Measurements from ENCODE around the gene ANK2. TPM values are rescaled to one million over a fixed set of nuclear protein-coding genes. Genes with fewer than 3 reads are reported as not detected.
A peak's percentile ranks its signal among the peaks of the same experiment; 100 is the strongest.

ANK2 gene
- 0.68 TPM for total RNA-seq

GRCh38 chr4:113049421-113050370, at the start of gene ANK2:
ANK2 (plus strand) TSS chr4:113049653; CDS start chr4:113049729, 76 bp downstream.
- no peak for ATAC-seq
- no peak for DNase-seq (ENCODE audit: low spot score)

- ATAC-seq (no peak), DNase-seq (ENCODE audit: low spot score) (no peak)
Observed at GRCh38 chr4:113003841-113004240, 45.6 kb upstream of the ANK2 start.

DNA sequence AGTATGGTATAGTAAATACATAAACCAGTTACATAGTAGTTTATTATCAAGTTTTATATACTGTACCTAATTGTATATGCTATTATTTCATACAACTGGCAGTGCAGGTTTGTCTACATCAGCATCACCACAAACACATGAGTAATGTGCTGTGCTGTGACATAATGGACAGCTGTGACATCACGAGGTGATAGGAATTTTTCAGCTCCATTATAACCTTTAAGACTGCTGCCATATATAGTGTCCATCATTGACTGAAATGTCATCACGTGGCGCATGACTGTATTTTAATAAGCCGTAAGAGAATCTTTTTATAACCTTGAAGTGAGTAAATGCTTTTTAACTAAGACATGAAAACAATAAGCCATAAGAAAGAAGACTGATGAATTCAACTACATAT, 44.8 kb upstream of the ANK2 start:
- no peak for DNase-seq (ENCODE audit: low spot score)
- no peak for ATAC-seq

DNA sequence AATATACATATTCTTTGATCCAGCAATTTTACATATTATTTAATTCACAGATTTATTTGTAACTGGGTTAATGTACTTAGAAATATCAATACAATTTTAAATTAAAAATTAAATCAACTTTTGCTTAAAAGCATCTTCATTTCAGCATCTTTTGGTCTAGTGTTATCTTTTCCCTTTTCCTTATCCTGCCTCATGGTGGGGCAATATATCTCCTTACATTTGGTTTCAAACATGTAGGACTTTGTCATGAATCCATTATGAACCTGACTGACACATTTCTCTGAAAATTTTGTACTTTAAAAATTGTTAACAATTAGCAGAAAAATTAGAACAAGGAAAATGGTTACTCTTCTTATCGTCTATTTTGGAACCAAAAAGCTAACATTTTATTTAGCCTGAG, 42.8 kb upstream of the ANK2 start:
- DNase-seq (ENCODE audit: low spot score) (no peak), ATAC-seq (no peak)

DNA sequence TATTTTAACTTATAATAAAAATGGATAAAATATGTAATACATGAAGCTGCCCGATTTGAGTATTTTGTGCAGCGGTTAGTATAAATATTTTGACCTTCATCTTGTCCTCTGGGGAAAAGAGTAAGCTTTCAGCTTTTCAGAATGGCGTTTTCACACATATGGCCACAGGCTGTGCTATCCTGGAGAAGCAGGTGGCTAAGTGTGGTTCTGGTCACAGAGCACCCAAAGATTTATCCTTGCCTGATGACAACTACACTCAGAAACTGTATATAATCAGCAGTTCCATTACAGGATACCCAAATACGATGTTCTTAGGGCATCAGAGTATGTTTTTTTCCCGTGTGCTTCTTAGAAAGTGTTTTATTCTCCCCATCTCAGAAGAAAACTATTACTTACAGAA, 42.3 kb upstream of the ANK2 start:
- DNase-seq (ENCODE audit: low spot score), result no peak
- ATAC-seq, result no peak

- DNase-seq (ENCODE audit: low spot score) (no peak), ATAC-seq (no peak)
Observed at GRCh38 chr4:113008135-113008534, 41.3 kb upstream of the ANK2 start.

DNA sequence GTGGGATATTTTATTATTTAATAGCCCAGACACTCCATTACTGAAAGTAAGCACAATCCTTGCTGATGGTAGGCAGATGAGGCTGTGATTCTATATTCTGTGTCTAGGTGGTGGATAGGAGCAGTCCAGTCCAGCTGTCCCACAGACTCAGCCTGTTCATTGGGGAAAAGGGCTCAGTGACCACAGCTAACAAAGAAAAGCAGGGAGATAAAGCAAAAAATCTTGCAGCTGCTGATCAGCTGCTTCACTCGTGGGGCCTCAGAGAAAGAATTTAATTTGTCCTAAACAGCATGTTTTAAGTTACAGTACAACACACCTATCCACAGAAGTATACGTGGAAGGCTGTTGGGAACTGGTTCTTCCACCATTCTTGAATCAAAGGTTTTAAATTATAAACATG, 40.7 kb upstream of the ANK2 start:
- DNase-seq (ENCODE audit: low spot score) (no peak), ATAC-seq (no peak)

- ATAC-seq, result no peak
- DNase-seq (ENCODE audit: low spot score), result no peak
Observed at GRCh38 chr4:113009461-113009860, 40.0 kb upstream of the ANK2 start.

GRCh38 chr4:113012122-113012725, 37.2 kb upstream of the ANK2 start:
- DNase-seq (ENCODE audit: low spot score) (no peak), ATAC-seq (no peak)

- DNase-seq (ENCODE audit: low spot score) (no peak), ATAC-seq (no peak)
Observed at GRCh38 chr4:113012786-113013185, 36.7 kb upstream of the ANK2 start.

GRCh38 chr4:113013751-113014150, 35.7 kb upstream of the ANK2 start:
- no peak for ATAC-seq

GRCh38 chr4:113016377-113016776, 33.1 kb upstream of the ANK2 start:
- DNase-seq (ENCODE audit: low spot score) (no peak), ATAC-seq (no peak)

More at GRCh38 chr4:113013751-113014150, 35.7 kb upstream of the ANK2 start:
- no peak for DNase-seq (ENCODE audit: low spot score)

DNA sequence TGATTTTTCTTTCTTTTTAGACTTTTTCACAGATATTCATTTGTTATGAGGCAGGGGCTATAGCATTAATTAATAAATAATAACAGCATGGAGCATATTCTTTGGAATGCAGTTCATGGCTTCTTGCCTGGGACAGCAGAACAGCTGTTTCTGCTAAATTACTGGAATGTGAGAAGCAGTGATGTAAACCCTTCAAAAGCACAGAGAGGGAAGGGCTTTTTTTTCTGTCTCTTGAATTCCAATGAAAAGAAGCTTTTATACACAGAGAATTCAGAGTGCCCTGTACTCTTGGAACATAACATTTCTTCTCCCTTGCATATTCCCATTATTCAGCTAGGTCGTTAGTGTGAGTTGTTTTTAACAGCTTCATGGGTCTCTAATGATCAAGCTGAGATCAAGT, 28.5 kb upstream of the ANK2 start:
- no peak for DNase-seq (ENCODE audit: low spot score)
- ATAC-seq, result no peak

DNA sequence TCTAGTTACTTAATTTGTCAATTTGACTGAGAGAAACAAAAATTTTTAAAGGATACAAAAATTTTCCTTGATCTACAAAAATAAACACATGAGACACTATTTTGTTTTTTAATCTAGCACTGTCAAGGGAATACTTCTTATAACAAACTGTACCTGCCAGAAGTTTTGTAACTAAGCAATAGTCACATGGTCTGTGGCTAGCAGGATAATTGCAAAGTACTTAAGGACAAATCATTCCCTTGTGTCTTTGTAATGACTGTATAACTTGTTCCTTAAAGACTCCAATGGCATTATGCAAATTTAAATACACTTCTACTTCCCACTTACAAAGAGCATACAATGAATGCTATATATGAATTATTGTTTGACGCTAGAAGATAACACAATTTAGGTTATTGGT, 25.1 kb upstream of the ANK2 start:
- DNase-seq (ENCODE audit: low spot score) (no peak), ATAC-seq (no peak)

- no peak for DNase-seq (ENCODE audit: low spot score)
Observed at GRCh38 chr4:113025416-113025815, 24.0 kb upstream of the ANK2 start.

DNA sequence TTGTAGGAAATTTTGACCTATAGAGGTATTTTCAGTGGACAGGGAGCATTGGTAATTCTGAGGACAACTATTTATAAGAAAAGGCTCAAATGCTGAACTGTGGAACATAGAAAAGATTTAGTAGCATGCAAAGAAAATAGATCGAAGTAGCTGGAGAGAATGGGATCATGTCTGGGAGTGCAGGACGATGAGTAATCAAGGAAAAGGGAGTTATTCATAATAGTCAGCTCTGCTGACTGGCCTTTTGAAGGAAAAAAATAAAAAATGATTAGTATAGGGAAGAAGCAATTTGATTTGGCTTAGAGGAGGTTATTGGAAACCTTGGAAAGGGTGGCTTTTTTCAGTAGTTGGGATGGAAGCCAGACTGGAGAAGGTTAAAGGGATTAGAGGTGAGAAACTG, 22.9 kb upstream of the ANK2 start:
- DNase-seq (ENCODE audit: low spot score) (no peak), ATAC-seq (no peak)

More at GRCh38 chr4:113025416-113025815, 24.0 kb upstream of the ANK2 start:
- ATAC-seq, result no peak

DNA sequence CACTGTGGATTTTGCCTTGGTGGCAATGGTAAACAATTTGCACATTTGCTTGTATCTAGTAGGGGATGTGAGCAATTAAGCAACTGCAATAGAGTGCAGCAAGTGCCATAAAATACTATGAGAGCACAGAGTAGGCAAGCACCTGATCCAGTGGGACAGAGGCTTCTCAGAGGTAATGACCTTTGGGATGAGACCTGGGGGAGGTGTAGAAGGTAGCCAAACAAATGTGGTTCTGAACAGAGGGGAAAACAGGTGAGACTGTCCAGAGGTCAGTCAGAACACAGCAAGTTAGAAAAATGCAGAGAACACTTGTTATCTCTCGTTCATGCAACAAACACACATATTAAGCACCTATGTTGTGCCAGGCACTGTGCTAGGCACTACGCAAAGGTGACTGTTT, 21.4 kb upstream of the ANK2 start:
- DNase-seq (ENCODE audit: low spot score), result no peak
- ATAC-seq, result peak; percentile 91

DNA sequence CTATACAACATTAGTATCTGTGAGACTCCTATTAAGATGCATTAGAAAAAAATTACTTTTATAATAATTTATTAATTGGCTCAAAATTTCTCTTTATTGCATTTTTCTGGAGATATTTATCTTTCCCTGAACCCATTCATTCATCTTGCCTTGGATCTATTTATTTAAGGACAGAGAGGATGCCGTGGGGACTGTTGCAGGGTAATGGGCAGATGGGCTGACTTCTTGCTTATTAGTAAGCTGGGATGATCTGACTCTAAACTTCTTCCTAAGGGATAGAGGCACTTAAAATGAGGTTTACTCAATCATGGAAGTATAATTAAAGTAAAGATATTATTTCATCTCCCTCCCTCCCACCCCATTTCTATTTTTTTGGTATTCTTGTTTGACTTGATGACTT, 18.2 kb upstream of the ANK2 start:
- DNase-seq (ENCODE audit: low spot score) (no peak), ATAC-seq (no peak)

DNA sequence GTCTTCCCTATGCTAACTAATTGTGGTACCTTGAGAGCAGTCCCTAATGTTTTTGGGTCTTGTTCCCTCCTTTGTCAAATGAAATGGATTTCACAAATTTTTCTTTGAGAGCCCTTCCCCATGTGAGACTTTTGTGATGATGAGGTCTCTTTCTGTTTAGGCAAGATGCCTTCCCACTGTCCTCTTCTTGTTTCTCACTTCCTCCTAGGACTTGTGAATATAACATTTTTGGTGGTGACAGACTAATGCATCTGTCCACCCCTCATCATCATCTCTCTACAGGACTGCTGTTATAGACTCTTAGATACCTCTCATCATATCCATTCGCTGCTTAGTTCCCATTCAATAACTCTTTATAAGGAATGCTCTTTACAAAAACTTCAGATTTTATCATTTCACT, 8.7 kb upstream of the ANK2 start:
- DNase-seq (ENCODE audit: low spot score), result no peak
- no peak for ATAC-seq

DNA sequence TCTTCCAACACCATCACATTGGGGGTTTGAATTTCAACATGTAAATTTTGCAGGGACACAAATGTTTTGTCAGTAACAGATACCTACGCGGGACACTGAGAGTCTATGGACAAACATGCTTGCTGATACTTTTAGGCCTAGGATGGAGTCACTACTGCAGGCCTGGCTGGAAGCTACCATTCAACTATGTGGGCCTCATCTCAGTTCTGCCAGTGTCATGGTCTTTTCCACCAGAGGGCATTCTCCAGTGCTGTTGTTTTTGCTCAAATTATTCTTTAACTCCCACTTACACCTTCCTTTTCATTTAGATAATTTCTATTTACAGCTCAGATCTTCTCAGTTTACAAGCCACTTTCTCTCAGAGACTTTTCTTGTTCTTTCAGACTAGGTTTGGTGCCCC, 7.0 kb upstream of the ANK2 start:
- DNase-seq (ENCODE audit: low spot score), result no peak
- peak; percentile 53 for ATAC-seq

- ATAC-seq (no peak), DNase-seq (ENCODE audit: low spot score) (no peak)
Observed at GRCh38 chr4:113043591-113043990, 5.9 kb upstream of the ANK2 start.

DNA sequence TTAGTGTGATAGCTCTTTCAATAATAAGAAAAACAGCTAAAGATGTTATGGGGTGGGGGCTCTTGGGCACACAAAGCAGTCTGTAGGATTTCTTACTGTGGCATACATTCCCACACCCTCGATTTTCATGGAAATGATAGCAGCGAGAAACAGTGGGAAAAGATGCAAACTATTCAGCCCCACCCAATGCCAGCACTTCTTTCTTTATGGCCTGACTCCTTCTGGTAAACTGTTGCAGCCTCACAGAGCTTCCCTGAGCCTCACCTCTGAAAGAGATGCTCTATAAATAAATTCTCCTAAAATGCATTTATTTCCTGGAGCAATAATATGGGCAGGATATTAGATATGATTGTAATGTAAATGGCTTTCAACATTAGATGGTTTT, 910 bp downstream of the ANK2 start:
- ATAC-seq (no peak), DNase-seq (ENCODE audit: low spot score) (no peak)
